ENCODE measurements around the gene FRYL. TPM values are rescaled to one million over a fixed set of nuclear protein-coding genes. Genes with fewer than 3 reads are reported as not detected.

The FRYL gene
- polyA plus RNA-seq, 1 experiment = 28.0 TPM

DNA sequence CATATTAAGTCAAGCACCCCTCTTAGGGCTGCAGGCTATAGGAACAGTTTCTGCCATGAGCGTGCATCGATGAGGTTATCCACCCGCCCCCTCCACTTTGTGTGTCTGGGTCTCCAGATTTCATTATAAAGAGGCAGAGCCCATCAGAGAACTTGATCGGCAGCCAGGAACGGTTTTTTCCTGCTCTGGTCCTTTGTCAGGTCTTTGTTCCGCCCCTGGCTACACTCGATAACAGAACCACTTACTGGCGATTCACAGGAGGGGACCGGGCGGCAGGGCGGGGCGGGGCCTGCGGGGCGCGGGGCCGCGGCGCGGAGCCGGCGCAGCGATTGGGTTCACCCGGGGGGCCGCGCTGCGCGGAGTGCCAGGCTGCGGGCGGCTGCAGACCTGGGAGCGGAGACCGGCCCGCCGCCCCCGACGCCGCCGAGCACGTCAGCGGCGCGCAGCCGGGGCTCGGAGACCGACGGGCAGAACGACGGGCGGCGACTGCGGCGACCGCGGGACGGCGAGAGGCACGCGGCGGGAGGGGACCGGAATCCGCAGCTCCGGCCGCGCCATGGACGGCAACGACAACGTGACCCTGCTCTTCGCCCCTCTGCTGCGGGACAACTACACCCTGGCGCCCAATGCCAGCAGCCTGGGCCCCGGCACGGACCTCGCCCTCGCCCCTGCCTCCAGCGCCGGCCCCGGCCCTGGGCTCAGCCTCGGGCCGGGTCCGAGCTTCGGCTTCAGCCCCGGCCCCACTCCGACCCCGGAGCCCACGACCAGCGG, 296.9 kb downstream of the FRYL start, which contains the start of gene SLC10A4:
Gene SLC10A4 (plus strand): TSS at position 338 of the 771 bp plus-strand sequence. CDS start 219 bp downstream, at position 557.
- no peak for DNase-seq (ENCODE audit: low read depth, low spot score)

DNA sequence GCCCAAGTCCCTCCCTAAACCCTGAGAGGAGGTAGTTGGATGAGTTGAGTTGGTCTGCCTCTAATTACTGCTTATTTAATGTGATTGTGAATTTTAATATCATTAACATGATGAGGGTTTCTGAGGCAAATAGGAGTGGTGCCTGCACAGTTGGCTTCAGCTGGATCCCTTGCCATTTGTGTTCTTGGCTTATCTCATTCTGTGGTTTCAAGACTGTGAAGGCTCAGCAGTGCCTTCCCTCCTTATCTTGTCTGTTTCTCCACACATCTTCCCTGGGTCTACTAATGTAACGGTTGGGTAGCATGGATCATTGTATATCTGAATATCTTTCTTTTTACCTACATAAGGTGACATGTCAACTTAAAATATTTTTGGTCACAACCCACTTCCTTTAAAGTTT, 298.5 kb downstream of the FRYL start:
- no peak overlapping the region for H3K4me3 ChIP-seq (ENCODE audit: low read depth, low read length)
- ChIA-PET CTCF (no interaction called here), POLR2A (no interaction called here)
- H3K9me3 ChIP-seq (ENCODE audit: control insufficient read depth, insufficient read depth, low read length) = peaks cover 4% of the 10 kb centered on the region
- peaks cover 71% of the 10 kb centered on the region for H3K27me3 ChIP-seq (ENCODE audit: control insufficient read depth, insufficient read depth, low read length)
- no peak for DNase-seq (ENCODE audit: low read depth, low spot score)
- no peak overlapping the region for H3K27ac ChIP-seq (ENCODE audit: low read depth, low read length)
- TF ChIP-seq, protein P1, sequence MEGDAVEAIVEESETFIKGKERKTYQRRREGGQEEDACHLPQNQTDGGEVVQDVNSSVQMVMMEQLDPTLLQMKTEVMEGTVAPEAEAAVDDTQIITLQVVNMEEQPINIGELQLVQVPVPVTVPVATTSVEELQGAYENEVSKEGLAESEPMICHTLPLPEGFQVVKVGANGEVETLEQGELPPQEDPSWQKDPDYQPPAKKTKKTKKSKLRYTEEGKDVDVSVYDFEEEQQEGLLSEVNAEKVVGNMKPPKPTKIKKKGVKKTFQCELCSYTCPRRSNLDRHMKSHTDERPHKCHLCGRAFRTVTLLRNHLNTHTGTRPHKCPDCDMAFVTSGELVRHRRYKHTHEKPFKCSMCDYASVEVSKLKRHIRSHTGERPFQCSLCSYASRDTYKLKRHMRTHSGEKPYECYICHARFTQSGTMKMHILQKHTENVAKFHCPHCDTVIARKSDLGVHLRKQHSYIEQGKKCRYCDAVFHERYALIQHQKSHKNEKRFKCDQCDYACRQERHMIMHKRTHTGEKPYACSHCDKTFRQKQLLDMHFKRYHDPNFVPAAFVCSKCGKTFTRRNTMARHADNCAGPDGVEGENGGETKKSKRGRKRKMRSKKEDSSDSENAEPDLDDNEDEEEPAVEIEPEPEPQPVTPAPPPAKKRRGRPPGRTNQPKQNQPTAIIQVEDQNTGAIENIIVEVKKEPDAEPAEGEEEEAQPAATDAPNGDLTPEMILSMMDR (IDR thresholded peaks at IDR 0.05; ENCODE audit: low read depth, low read length) = no peak

More for the DNA sequence above, 296.9 kb downstream of the FRYL start, which contains the start of gene SLC10A4:
- Histone ChIP-seq H3K9me3 (ENCODE audit: control insufficient read depth, insufficient read depth, low read length) (peaks cover 4% of the 10 kb centered on the region), H3K4me3 (ENCODE audit: low read depth, low read length) (0 out of 2 replicates have a peak within 1 kb of the TSS, but pooled peaks have one; percentile 4), H3K27me3 (ENCODE audit: control insufficient read depth, insufficient read depth, low read length) (peaks cover 69% of the 10 kb centered on the region), H3K27ac (ENCODE audit: low read depth, low read length) (no peak within 1 kb of the TSS)
- ChIA-PET POLR2A (no interaction called here), CTCF (interaction anchor here (0.6 to 1.1 kb wide), 2 partner anchors 480 to 555 kb away, joined by 3 read pairs; no protein-coding TSS in a partner anchor)
- TF ChIP-seq, protein P1 (IDR thresholded peaks at IDR 0.05; ENCODE audit: low read depth, low read length) = no peak

DNA sequence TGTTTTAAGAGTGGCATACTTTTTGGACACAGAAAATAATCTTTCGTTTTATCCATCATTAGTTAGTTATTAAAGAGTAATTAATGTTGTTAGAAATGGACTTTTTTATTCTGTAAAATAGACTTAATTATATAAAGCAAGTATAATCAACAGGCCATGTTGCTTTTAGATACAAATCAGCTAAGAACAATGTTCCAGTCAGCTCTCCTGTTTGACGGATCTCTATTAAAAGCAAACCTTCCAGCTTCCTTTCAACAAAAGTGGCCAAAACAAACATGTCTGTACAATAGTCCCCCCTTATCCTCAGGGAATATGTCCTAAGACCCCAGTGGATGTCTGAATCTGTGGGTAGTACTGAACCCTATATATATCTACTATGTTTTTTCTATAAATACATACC, 301.8 kb downstream of the FRYL start:
- POLR2A ChIA-PET = no interaction called here
- Histone ChIP-seq H3K9me3 (ENCODE audit: control insufficient read depth, insufficient read depth, low read length) (no peaks in the 10 kb centered on the region), H3K4me3 (ENCODE audit: low read depth, low read length) (no peak overlapping the region), H3K27ac (ENCODE audit: low read depth, low read length) (no peak overlapping the region), H3K27me3 (ENCODE audit: control insufficient read depth, insufficient read depth, low read length) (peaks cover 46% of the 10 kb centered on the region)
- TF ChIP-seq, protein P1 (IDR thresholded peaks at IDR 0.05; ENCODE audit: low read depth, low read length) = no peak
- CTCF ChIA-PET = no interaction called here
- no peak for DNase-seq (ENCODE audit: low read depth, low spot score)

DNA sequence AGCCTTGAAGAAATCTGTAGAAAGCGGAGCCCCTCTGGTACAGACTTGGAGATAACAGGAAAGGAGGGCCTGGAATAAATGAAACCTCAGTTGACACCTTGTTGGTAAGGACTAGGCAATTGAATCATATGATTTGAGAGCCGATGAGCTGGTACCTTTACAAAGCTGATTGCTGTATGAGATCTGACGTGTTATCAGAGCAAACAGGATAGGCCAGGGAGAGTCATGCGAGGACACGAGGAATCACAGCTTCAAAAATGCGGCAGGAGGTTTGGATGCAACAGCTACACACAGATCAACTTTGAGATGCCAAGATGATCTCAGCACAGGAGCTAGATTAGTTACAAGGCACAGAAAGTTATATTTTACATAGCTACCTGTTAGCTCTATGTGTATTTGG, 304.3 kb downstream of the FRYL start:
- POLR2A ChIA-PET = no interaction called here

DNA sequence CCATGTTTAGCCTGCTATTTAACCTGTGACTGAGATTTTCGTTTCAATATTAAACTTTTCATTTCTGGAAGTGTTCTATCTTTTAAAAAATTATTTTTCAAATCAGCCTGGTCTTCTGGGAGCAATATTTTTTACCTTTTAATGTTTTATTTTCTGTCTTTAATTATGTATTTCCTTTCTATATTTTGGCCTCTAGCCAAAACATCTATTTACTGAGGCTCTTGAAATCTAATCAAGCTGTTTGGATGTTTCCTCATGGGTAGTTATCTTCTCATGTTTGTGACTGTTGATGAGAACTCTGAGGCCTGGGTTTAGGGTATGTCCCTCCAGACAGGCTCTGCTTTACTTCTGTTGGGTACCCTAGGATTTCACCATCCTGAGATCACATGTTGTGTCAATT, 307.3 kb downstream of the FRYL start:
- CTCF ChIA-PET = no interaction called here
- POLR2A ChIA-PET = no interaction called here
- no peak overlapping the region for H3K27ac ChIP-seq (ENCODE audit: low read depth, low read length)
- peaks cover 11% of the 10 kb centered on the region for H3K27me3 ChIP-seq (ENCODE audit: control insufficient read depth, insufficient read depth, low read length)
- TF ChIP-seq, protein P1 (IDR thresholded peaks at IDR 0.05; ENCODE audit: low read depth, low read length) = no peak
- no peak overlapping the region for H3K4me3 ChIP-seq (ENCODE audit: low read depth, low read length)
- H3K9me3 ChIP-seq (ENCODE audit: control insufficient read depth, insufficient read depth, low read length) = no peaks in the 10 kb centered on the region
- no peak for DNase-seq (ENCODE audit: low read depth, low spot score)

More for the DNA sequence above, 304.3 kb downstream of the FRYL start:
- Histone ChIP-seq H3K4me3 (ENCODE audit: low read depth, low read length) (no peak overlapping the region), H3K27me3 (ENCODE audit: control insufficient read depth, insufficient read depth, low read length) (peaks cover 23% of the 10 kb centered on the region), H3K9me3 (ENCODE audit: control insufficient read depth, insufficient read depth, low read length) (no peaks in the 10 kb centered on the region), H3K27ac (ENCODE audit: low read depth, low read length) (no peak overlapping the region)
- CTCF ChIA-PET = no interaction called here
- DNase-seq (ENCODE audit: low read depth, low spot score) = no peak
- TF ChIP-seq, protein P1 (IDR thresholded peaks at IDR 0.05; ENCODE audit: low read depth, low read length) = no peak
